ENCODE measurements around the gene TEK.

DNA sequence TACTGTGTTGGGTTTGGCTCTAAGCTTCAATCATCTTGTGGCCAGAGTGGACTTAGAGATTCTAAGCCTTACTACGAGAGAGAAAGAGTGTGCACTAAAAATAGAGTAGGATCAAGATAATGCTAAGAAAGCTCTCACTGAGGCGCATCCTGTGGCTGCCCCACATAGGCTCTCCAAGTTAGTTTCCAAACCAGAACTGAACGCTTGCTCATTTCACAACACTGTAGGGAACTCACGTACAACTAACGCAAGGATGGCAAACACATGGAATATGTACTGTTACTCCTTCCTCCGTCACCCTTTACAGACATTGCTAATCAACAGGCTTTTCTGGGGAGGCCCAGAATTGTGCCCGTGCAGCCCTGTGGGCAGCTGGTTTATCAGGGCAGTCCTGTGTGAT is 97.0 kb downstream of the TEK start:
- TF ChIP-seq, protein P1, sequence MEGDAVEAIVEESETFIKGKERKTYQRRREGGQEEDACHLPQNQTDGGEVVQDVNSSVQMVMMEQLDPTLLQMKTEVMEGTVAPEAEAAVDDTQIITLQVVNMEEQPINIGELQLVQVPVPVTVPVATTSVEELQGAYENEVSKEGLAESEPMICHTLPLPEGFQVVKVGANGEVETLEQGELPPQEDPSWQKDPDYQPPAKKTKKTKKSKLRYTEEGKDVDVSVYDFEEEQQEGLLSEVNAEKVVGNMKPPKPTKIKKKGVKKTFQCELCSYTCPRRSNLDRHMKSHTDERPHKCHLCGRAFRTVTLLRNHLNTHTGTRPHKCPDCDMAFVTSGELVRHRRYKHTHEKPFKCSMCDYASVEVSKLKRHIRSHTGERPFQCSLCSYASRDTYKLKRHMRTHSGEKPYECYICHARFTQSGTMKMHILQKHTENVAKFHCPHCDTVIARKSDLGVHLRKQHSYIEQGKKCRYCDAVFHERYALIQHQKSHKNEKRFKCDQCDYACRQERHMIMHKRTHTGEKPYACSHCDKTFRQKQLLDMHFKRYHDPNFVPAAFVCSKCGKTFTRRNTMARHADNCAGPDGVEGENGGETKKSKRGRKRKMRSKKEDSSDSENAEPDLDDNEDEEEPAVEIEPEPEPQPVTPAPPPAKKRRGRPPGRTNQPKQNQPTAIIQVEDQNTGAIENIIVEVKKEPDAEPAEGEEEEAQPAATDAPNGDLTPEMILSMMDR (IDR thresholded peaks at IDR 0.05; ENCODE audit: borderline replicate concordance, extremely low read depth, low read length, poor library complexity, severe bottlenecking): no peak
- no peak for TF ChIP-seq EZH2 (IDR thresholded peaks at IDR 0.05; ENCODE audit: borderline replicate concordance, low read depth, low read length, severe bottlenecking)

All from DND-41 (cell line).